H7 (cell line): ENCODE measurements around the gene NR2E1. TPM values are rescaled to one million over a fixed set of nuclear protein-coding genes. Genes with fewer than 3 reads are reported as not detected.

ENCODE experiments used
- DNase-seq: peaks from one replicate; pipeline ENCODE4 v3.0.0; 2012
- H3K27me3 ChIP-seq: 2 replicates; pipeline ENCODE4 v1.6.0; 2011; ENCODE audit warnings: mild to moderate bottlenecking, low read length; ENCODE audit not compliant: control insufficient read depth, insufficient read depth
- H3K36me3 ChIP-seq: replicated peaks from 2 replicates; pipeline ENCODE4 v1.5.1; 2011; ENCODE audit warnings: low read length; ENCODE audit not compliant: control insufficient read depth, insufficient read depth
- H3K4me3 ChIP-seq: 2 replicates; pipeline ENCODE4 v1.5.1; 2011; ENCODE audit warnings: low read depth, mild to moderate bottlenecking, control low read depth, low read length, moderate library complexity; ENCODE audit not compliant: insufficient read depth
- total RNA-seq: library from RNA; depleted of rRNA; stranded (reverse); fragments of >200 nt; shearing (Covaris generic); gene quantifications from 2 replicates; pipeline ENCODE4 v1.2.3, GENCODE V29; 2014

The NR2E1 gene
- total RNA-seq, 1 experiment from 2014 or later: not detected

DNA sequence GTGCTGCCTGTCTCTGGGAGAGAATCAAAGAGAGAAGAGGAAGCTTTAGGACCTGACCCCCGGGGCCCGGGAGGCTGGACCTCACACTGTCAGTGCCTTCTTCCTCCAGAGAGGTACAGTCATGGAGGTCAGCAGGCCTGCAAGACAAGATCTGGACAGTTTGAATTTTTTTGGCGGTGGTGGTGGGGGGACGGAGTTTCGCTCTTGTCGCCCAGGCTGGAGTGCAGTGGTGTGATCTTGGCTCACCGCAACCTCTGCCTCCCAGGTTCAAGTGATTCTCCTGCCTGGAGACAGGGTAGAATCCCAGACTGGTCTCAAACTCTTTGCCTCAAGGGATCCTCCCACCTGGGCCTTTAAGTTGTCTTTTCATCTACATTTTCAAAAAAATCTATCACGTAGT is 34.4 kb downstream of the NR2E1 start:
- H3K4me3 ChIP-seq: no peak overlapping the region
- no peak for DNase-seq
- no peaks in the 10 kb centered on the region for H3K27me3 ChIP-seq
- H3K36me3 ChIP-seq: no peaks in the 10 kb centered on the region

DNA sequence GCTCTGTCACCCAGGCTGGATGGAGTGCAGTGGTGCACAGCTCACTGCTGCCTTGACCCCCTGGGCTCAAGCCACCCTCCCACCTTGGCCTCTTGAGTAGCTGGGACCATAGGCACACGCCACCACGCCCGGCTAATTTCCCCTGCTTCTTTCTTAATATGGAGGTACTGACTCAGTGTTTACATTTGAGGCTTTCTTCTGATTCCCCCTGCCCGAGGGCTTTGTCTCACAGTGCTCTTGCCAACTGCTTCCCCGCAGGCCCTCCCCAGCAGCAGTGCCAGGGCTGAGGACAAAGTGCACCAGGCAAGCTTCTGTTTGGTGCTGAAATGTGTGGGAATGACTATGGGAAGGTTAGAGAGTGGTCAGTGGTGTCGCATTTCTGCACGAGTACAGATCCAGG is 34.8 kb downstream of the NR2E1 start:
- Histone ChIP-seq H3K36me3 (no peaks in the 10 kb centered on the region), H3K27me3 (no peaks in the 10 kb centered on the region), H3K4me3 (no peak overlapping the region)
- DNase-seq: no peak

DNA sequence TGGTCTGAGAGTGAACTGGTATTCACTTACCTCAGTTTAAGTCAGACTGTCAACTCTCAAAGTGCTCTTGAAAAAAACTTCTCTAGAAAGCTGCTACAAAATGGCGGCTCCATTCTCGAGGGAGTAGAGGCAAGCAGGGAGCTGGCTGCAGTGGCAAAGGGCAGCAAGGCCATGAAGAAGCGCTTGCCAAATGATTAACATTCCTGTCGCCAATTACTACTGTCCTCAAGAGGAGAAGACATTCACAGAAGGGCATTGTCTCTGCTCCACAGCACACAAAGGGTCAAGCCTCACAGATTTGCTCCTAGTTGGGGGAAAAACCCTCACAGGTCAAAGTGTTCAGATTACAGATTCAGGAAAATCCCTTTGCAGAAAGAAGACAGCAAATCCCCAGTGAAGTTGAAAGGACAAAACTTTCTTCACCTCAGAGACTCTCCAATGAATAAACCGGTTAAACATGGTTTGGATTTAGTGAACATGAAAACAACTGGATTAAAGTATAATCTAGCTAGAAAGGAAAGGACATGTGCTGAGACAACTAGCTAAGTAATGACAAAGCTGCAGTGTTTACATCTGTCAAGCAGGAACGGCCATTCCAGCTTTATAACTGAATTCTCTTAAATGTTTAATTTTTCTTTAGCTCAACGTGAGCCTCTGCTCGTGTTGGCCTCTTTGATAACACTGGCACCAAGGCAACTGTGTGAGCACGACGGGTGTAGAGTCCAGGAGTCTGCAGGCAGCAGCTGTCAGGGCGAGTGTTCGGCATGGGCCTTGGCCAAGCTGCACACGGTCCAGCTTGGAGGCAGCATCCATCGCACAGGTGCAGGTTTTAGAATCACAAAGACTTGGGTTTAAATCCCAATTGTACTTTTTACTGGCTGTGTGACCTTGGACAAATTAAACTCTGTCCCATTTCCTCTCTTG is 37.6 kb downstream of the NR2E1 start:
- DNase-seq: no peak
- Histone ChIP-seq H3K36me3 (no peaks in the 10 kb centered on the region), H3K4me3 (no peak overlapping the region), H3K27me3 (no peaks in the 10 kb centered on the region)

DNA sequence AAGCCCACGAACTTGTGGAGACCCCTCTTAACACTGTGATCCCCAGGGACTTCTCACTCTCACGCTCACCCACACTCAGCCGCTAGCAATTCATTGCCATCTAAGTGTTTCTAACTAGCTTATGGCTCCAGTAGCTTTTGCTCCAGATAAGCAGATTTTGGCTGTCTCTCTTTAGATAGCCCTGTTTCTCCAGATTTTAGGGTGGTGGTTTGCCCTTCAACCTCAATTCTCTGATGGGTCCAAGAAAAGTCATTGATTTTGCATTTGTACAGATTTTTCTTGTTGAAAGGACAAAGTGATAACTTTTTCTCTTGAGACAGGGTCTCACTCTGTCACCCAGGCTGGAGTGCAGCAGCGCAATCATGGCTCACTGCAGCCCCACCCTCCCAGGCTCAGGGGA is 41.2 kb downstream of the NR2E1 start:
- DNase-seq: no peak
- H3K27me3 ChIP-seq: no peaks in the 10 kb centered on the region
- H3K4me3 ChIP-seq: no peak overlapping the region

DNA sequence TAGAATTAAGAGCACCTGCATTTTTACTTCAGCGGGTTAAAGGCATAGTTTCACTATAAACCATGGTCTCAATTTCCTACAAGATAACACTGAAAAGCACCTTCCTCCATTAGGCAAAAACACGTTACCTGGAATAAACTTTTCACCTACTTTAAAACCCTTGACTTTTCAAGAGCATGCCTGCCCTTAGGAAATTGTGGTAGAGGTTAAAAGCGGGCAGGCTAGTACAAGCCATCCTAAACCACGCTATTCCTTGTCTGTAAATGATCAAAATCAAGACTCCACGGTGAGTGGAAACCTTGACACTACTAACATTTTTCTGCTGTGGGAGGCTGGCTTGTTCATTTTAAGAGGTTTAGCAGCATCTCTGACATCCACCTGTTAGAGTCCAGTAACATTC is 43.9 kb downstream of the NR2E1 start:
- Histone ChIP-seq H3K36me3 (no peaks in the 10 kb centered on the region), H3K27me3 (no peaks in the 10 kb centered on the region), H3K4me3 (no peak overlapping the region)
- no peak for DNase-seq

More for the DNA sequence above, 41.2 kb downstream of the NR2E1 start:
- H3K36me3 ChIP-seq: no peaks in the 10 kb centered on the region

DNA sequence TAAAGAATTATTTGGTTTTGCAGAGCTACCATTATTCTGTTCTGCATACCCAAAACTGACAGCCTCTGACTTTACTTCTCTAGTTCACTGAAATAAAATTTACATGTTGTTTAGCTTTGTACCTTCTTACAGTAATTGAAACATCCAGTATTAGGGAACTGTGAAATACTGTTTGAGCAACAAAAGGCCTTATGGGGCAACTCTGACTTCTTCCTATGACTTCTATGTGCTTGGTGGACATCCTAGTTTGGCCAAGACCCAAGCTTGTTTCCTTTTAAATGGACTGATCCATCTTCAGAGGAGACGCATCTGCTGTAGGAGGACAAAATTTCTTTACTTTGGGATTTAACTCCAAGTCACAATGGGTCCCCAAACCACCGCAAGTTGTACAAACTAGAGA is 44.7 kb downstream of the NR2E1 start:
- Histone ChIP-seq H3K27me3 (no peaks in the 10 kb centered on the region), H3K36me3 (no peaks in the 10 kb centered on the region), H3K4me3 (no peak overlapping the region)
- DNase-seq: no peak

DNA sequence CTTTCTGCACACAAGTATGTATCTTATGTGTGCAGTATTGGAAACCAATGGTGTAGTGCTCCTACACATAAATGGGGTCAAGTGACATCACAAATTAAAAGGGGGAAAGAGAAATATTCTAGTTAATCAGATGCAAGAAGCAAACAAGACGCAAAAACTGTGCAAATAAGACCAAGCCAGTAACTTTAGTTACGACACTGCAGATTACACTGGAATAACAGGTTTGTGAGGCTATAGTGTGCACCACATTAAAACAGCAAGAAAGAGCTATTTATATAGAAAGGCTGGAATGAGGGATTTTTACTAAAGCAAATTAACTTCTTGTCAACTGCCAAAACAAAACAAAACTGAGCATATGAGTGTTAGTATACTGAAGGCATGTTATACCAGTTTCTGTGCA is 45.8 kb downstream of the NR2E1 start:
- DNase-seq: no peak
- H3K4me3 ChIP-seq: no peak overlapping the region
- H3K27me3 ChIP-seq: no peaks in the 10 kb centered on the region
- no peaks in the 10 kb centered on the region for H3K36me3 ChIP-seq

DNA sequence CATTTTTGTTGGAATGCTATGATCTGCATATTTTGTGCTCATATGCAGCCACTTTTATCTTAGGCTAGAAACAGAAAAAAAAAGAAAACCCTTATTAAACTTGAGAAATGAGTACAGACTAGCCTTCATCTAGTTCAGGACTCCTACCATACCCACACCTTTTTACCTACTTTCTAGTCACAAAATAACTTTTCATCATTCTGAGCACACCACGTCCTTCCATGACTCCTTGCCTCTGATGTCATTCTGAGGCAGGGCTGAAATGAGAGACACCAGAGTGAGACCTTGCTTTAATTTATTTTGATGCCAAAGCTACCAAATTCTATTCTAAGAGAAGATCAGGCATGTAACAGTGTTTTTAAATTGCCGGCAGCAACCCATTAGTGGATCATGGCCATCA is 56.2 kb downstream of the NR2E1 start:
- no peak for DNase-seq
- Histone ChIP-seq H3K27me3 (no peaks in the 10 kb centered on the region), H3K4me3 (no peak overlapping the region), H3K36me3 (no peaks in the 10 kb centered on the region; the same call in 1 of the 2 replicates)

DNA sequence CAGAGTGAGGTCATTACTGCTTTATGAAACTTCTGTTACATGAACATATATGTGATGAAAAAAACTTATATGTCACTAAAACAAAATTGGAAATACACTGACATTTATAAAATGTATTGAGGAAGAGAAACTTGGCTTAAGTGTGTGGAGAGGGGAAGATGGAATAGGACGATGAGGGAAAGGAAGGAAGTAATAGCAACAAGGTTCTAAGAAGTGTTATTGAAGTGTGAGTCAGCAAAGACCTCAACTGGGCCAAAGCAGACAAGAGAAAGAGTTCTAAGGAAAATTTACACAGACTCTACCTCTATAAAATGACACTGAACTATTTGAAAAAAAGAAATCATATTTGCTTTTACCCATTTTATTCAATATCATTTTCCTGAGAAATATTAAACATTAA is 56.7 kb downstream of the NR2E1 start:
- Histone ChIP-seq H3K4me3 (no peak overlapping the region), H3K36me3 (no peaks in the 10 kb centered on the region; the same call in 1 of the 2 replicates), H3K27me3 (no peaks in the 10 kb centered on the region)
- DNase-seq: no peak

DNA sequence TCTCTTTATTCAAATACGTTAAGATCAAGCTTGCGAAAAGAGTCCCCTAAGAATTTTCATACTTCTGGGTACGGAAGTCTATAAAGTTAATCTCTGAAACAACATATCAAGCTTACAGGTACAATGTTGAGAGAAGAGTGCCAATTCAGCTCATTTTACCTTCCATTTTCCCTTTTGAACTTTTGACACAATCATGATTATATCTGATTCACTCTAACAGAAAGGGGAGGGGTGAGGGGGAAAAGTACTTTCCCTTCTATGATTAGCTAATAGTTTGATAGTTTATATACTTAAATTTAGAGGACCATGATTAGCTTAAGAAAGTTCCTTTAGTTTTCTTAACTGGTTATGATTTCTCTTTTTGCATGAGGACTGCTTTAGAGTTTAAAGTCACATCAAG is 61.5 kb downstream of the NR2E1 start:
- DNase-seq: no peak
- no peaks in the 10 kb centered on the region for H3K36me3 ChIP-seq
- no peaks in the 10 kb centered on the region for H3K27me3 ChIP-seq
- H3K4me3 ChIP-seq: no peak overlapping the region

DNA sequence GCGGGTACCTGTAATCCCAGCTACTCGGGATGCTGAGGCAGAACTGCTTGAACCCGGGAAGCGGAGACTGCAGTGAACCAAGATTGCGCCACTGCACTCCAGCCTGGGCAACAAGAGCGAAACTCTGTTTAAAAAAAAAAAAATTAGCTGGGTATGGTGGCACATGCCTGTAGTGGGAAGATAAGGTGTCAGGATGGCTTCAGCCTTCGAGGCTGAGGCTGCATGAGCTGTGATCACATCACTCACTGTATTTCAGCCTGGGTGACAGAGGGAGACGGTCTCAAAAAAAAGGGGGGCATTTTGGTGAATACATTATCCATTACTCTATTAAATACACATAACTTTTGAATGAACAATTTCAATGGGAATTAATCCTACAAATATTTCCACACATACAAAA is 62.6 kb downstream of the NR2E1 start:
- DNase-seq: no peak
- H3K4me3 ChIP-seq: no peak overlapping the region
- no peaks in the 10 kb centered on the region for H3K27me3 ChIP-seq
- no peaks in the 10 kb centered on the region for H3K36me3 ChIP-seq

DNA sequence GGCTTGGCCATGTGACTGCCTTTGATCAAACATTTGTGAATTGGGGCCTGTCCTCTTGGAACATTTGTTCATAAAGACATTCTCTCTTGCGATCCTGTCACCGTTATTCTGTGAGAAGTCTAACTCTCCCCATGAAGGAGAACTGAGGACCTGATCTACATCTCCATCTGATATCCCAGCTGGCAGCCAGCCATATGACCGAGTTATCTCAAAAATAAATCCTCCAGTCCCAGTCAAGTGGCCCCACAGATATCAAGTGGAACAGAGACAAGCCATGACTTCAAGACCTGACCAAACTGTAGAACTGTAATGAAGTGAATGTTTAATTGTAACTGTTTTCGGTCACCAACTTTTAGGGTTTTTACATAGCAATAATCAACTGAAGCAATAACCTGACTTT is 69.3 kb downstream of the NR2E1 start:
- no peak for DNase-seq
- H3K36me3 ChIP-seq: no peaks in the 10 kb centered on the region
- no peaks in the 10 kb centered on the region for H3K27me3 ChIP-seq
- H3K4me3 ChIP-seq: no peak overlapping the region

DNA sequence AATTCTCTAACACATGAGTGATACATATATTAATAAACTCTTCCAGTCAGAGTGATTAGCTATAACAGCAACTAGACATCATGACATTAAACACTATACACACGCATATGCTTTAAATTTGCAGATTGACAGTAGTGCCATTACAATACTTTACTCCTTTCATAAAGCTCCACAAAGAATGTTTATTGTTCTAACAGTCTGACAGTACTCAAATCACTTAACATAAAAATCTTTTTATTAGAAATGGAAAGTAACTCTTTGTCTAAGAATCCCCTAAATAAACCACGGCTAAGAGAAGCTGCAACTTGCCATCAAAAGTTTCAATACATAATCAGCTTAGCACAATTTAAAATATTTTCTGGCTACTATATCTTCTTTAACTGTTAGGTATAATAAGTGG is 71.0 kb downstream of the NR2E1 start:
- Histone ChIP-seq H3K27me3 (no peaks in the 10 kb centered on the region), H3K4me3 (no peak overlapping the region), H3K36me3 (no peaks in the 10 kb centered on the region)
- DNase-seq: no peak

DNA sequence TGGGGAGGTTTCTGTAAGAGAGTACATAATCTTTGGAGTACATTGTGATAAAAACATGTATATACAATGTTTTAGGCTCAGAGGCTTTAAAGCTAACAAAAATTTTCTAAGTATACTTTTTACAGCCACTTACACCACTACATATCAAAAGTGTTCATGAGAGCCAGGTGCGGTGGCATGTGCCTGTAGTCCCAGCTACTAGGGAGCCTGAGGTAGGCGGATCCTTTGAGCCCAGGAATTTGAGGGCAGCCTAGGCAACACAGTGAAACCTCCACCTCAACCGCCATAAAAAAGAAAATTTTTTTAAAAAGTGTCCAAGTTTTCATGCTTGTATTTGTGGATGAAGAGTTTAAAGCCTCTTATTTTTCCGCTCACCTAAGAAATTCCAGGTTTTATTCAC is 72.5 kb downstream of the NR2E1 start:
- H3K27me3 ChIP-seq: no peaks in the 10 kb centered on the region
- no peak for DNase-seq
- H3K4me3 ChIP-seq: no peak overlapping the region
- H3K36me3 ChIP-seq: no peaks in the 10 kb centered on the region
